Measurements from ENCODE around the gene PROKR2.

Gene PROKR2

DNA sequence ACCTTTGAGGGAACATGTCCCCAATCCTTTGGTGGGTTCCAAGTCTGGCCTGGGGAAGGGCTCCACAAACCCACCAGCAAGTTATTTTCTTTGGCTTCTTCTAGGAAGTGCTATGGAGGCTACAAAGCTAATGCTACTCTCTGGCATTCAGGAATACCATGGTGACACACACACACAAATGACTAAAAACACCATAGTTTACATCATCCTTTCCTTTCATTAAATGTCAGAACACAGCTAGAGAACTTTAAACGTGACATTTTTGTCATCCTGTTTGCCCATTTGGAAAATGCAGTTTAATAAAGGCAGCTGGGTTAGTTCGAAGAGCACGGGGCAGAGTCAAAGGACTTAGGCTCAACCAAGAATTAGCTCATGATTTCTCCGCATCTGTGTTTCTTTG lies 40.2 kb upstream of the PROKR2 start:
- Histone ChIP-seq H2AFZ (ENCODE audit: low read depth, low read length, severe bottlenecking) (no peak overlapping the region), H3K9me2 (replicated peaks; ENCODE audit: insufficient read depth, low read length) (no peaks in the 10 kb centered on the region), H3K4me2 (ENCODE audit: low read depth, low read length, poor library complexity, severe bottlenecking) (no peak overlapping the region), H3K4me3 (ENCODE audit: insufficient read depth, low read length, poor library complexity, severe bottlenecking) (no peak overlapping the region), H3K36me3 (ENCODE audit: low read length) (no peaks in the 10 kb centered on the region), H3K79me2 (ENCODE audit: insufficient read depth, low read length) (no peaks in the 10 kb centered on the region), H3K9ac (ENCODE audit: low read length) (no peak overlapping the region), H3K27ac (ENCODE audit: low read depth, low read length) (no peak overlapping the region), H4K20me1 (ENCODE audit: low read depth, low read length) (no peaks in the 10 kb centered on the region), H3F3A (ENCODE audit: insufficient read depth) (no peaks in the 10 kb centered on the region), H3K9me3 (ENCODE audit: insufficient read depth, low read length) (no peaks in the 10 kb centered on the region), H3K27me3 (ENCODE audit: low read length) (no peaks in the 10 kb centered on the region)
- no peak for TF ChIP-seq EZH2phosphoT487 (conservative IDR thresholded peaks at IDR 0.05; ENCODE audit: low read length)
- TF ChIP-seq CTCF (IDR thresholded peaks at IDR 0.05; ENCODE audit: insufficient read depth, low read length, poor library complexity, severe bottlenecking): no peak

GRCh38 chr20:5354901-5355300 lies 38.1 kb upstream of the PROKR2 start:
- Histone ChIP-seq H3K9me3 (ENCODE audit: insufficient read depth, low read length) (no peaks in the 10 kb centered on the region), H3K4me2 (ENCODE audit: low read depth, low read length, poor library complexity, severe bottlenecking) (no peak overlapping the region), H2AFZ (ENCODE audit: low read depth, low read length, severe bottlenecking) (no peak overlapping the region), H4K20me1 (ENCODE audit: low read depth, low read length) (no peaks in the 10 kb centered on the region), H3K79me2 (ENCODE audit: insufficient read depth, low read length) (no peaks in the 10 kb centered on the region), H3K27me3 (ENCODE audit: low read length) (no peaks in the 10 kb centered on the region), H3K9ac (ENCODE audit: low read length) (no peak overlapping the region), H3K9me2 (replicated peaks; ENCODE audit: insufficient read depth, low read length) (no peaks in the 10 kb centered on the region), H3F3A (ENCODE audit: insufficient read depth) (no peaks in the 10 kb centered on the region), H3K36me3 (ENCODE audit: low read length) (no peaks in the 10 kb centered on the region), H3K27ac (ENCODE audit: low read depth, low read length) (no peak overlapping the region), H3K4me3 (ENCODE audit: insufficient read depth, low read length, poor library complexity, severe bottlenecking) (no peak overlapping the region)
- TF ChIP-seq EZH2phosphoT487 (conservative IDR thresholded peaks at IDR 0.05; ENCODE audit: low read length): no peak
- no peak for TF ChIP-seq CTCF (IDR thresholded peaks at IDR 0.05; ENCODE audit: insufficient read depth, low read length, poor library complexity, severe bottlenecking)

DNA sequence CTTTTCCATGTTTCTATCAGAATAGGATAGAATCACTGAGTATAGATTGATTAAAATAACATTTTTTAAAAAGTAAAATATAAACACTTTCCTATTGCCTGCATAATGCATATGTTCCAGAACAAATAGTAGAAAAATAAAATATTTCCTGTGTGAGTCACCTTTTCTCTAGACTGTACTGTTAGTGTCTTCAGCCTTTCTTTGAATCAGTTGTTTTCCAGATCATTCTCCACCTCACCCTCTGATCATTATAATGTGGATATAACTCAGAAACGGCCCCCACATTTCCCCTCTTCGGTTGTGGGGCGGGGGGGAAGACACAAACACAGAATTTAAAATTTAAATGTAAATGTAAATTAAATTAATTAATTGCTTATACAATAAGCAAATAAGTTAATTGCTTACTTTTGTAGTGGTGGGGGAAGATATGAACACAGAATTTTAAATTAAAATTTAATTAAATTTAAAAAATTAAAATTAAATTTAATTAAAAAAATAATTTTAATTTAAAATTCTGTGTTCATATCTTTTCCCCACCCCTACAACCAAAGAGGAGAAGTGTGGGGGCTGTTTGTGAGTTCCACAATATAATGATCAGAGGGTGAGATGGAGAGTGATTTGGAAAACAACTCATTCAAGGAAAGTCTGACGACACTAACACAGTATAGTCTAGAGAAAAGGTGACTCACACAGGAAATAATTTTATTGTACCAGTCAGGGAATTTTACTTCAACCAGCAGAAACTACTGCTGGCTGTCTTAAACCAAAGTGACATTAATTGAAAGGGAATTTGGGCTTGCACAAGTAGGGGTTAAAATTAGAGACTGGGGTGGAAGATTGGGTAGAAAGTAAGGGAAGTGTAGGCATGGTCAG lies 37.1 kb upstream of the PROKR2 start:
- no peak for TF ChIP-seq CTCF (IDR thresholded peaks at IDR 0.05; ENCODE audit: insufficient read depth, low read length, poor library complexity, severe bottlenecking)
- Histone ChIP-seq H3K27ac (ENCODE audit: low read depth, low read length) (no peak overlapping the region), H3K27me3 (ENCODE audit: low read length) (no peaks in the 10 kb centered on the region), H3K9me2 (replicated peaks; ENCODE audit: insufficient read depth, low read length) (no peaks in the 10 kb centered on the region), H4K20me1 (ENCODE audit: low read depth, low read length) (no peaks in the 10 kb centered on the region), H3K9ac (ENCODE audit: low read length) (no peak overlapping the region), H3K4me2 (ENCODE audit: low read depth, low read length, poor library complexity, severe bottlenecking) (no peak overlapping the region), H3K36me3 (ENCODE audit: low read length) (no peaks in the 10 kb centered on the region), H3K4me3 (ENCODE audit: insufficient read depth, low read length, poor library complexity, severe bottlenecking) (no peak overlapping the region), H3F3A (ENCODE audit: insufficient read depth) (no peaks in the 10 kb centered on the region), H3K9me3 (ENCODE audit: insufficient read depth, low read length) (no peaks in the 10 kb centered on the region), H2AFZ (ENCODE audit: low read depth, low read length, severe bottlenecking) (no peak overlapping the region), H3K79me2 (ENCODE audit: insufficient read depth, low read length) (no peaks in the 10 kb centered on the region)
